NCI-H2171 (cell line): ENCODE data around the gene TAC4.
A peak's percentile ranks its signal among the peaks of the same experiment; 100 is the strongest.

Experiments used
- DNase-seq: peaks from one replicate; lab custom pipeline; 2025; lab: John Stamatoyannopoulos, UW

Gene TAC4

DNA sequence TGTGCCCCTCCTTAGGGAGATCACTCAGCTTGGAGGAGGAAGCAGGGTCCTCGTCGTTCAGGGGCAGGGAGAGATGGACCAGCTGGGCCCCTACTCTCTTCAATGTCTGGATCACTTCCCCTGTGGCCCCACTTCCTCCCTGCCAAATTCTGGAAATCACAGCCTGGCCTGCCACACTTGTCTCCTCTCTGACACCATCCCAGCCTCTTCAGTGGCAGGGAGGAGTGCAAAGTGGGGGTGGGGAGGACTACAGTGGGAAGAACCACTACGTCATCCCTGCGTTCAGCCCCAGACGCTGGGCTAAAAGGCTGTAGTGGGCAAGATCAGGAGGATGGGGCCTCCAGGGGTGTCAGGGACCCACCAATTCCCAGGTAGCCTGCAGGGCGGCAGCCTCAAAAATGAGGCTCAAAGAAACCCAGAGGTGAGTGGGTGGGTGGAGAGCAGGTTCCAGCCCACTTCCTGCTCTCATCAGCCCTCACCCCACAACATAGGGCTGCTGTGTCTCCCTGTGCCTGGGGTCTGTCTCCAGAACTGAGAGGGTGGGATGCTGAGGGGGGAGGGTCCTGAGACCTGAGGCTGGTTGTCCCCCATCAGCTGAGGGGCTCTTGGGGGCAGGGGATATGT lies 25.0 kb upstream of the TAC4 start:
- DNase-seq, result no peak

- DNase-seq, result no peak
Measured at GRCh38 chr17:49871211-49871610, 23.3 kb upstream of the TAC4 start.

DNA sequence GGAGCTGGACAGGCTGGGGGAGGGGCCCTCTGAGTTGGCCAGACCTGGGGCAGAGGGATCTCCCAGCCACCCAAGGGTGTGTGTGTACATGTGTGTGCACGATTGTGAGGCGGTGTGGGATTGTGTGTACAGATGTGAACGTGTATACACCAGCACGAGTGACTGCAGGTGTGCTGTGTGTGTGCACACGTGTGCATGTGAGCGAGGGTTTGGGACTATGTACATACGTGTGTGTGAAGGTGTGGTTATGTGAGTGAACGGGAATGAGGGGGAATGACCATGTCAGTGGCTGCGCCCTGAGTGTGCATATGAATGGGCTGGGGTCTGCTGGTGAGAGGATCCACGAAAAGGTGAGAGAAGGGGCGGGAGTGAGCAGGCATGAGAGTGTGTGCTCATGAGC lies 22.4 kb upstream of the TAC4 start:
- DNase-seq, result no peak

GRCh38 chr17:49869038-49869374 lies 21.1 kb upstream of the TAC4 start:
- DNase-seq, result no peak

- DNase-seq, result no peak
Measured at GRCh38 chr17:49866882-49867413, 19.1 kb upstream of the TAC4 start.

DNA sequence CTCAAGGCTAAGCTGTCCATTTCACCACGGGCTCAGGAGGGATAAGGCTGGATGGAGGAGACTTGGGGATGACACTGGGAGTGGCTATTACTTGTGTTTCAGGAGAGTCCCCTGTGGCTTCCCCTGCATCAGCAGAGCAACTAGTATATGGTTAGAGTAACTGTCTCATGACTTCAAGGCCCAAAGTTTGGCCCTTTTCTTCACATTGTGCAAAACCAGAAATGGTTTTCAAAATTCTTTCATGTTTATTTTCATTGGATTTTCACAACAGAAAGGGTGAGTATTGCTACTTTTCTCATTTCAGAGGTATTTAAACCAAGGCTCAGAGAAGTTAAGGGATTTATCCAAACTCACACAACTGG lies 18.1 kb upstream of the TAC4 start:
- no peak for DNase-seq

- DNase-seq, result no peak
Measured at GRCh38 chr17:49862781-49863331, 15.0 kb upstream of the TAC4 start.

DNA sequence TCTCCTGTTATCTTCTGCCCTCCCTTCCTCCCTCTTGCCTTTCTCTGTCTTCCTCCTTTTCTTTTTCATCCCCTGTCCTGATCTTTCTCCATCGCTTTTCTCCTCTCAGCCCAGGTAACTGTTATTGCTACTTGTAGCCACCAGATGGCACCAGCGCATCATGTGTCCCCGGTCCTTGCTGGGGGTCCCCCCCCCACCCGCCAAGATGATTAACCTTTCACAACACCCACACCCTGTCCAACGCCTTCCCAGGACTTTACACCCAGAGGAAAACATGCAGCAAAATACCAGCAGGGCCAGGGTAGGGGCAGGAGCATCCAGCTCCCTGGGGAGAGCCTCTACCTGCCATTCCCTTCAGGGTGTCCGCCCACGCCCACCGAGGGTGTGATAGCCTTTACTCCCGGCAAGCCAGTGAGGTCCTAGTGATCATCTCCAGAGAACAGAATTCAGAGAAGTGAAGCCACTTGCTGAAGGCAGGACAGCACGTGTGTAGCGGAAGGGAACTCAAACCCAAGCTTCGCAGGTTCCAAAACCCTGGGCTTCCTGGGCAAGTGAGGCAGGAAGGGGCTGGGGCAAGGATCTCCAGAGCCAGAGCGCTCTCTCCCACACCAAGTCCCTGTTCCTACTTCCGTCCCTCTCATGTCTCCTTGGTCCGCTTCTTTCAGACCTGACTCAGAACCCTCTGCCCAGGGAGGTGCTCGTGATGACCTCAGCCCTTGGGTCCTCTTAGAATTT lies 13.4 kb upstream of the TAC4 start:
- peak; percentile 24 for DNase-seq

DNA sequence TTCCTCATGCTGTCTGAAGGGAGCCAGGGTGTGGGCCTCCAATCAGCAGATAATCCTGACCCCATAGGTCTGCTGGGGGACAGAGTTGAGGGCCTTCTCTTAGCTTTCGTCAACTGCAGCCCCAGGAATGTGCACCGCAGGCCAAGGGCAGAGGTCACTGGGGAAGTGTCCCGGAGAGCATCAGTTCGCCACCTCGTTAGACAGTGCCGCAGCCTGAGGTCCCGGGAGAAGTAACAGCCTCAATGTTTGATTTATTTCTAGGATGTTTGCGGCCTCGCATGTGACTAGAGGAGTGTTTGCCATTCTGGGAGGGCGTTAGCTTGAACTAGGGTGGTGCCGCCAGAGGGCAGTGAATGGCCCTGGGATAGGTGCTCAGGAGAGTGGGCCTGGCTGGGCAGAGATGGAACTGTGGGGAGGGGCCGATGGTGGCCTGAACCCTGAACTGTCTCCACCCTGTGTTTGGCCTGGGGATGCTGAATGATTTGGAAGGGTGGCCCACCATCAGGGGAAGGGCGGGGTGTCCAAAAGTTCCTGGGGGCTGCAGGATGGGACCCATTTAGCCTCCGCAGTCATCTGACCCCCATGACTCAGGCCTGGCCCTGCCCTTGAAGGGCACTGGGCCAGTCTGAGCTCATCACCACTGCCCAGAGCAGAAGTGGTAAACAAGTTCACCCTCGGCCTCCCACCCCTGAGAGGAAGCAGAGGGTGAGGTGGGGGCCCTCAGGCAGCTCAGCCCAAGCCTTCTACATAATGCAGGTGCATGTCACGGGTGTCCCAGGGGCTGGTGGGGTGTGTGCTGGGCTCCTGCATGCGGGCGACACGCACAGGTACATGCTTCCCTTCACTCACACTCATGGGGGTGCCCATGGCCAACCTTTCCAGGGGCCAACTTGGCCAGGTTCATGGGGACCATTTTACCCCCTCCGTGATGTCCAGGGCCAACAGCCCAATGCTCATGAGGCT lies 12.4 kb upstream of the TAC4 start:
- DNase-seq, result no peak

- DNase-seq, result no peak
Measured at GRCh38 chr17:49858796-49859195, 10.9 kb upstream of the TAC4 start.

- no peak for DNase-seq
Measured at GRCh38 chr17:49854126-49854525, 6.3 kb upstream of the TAC4 start.

GRCh38 chr17:49853470-49854015 lies 5.7 kb upstream of the TAC4 start:
- DNase-seq, result no peak

DNA sequence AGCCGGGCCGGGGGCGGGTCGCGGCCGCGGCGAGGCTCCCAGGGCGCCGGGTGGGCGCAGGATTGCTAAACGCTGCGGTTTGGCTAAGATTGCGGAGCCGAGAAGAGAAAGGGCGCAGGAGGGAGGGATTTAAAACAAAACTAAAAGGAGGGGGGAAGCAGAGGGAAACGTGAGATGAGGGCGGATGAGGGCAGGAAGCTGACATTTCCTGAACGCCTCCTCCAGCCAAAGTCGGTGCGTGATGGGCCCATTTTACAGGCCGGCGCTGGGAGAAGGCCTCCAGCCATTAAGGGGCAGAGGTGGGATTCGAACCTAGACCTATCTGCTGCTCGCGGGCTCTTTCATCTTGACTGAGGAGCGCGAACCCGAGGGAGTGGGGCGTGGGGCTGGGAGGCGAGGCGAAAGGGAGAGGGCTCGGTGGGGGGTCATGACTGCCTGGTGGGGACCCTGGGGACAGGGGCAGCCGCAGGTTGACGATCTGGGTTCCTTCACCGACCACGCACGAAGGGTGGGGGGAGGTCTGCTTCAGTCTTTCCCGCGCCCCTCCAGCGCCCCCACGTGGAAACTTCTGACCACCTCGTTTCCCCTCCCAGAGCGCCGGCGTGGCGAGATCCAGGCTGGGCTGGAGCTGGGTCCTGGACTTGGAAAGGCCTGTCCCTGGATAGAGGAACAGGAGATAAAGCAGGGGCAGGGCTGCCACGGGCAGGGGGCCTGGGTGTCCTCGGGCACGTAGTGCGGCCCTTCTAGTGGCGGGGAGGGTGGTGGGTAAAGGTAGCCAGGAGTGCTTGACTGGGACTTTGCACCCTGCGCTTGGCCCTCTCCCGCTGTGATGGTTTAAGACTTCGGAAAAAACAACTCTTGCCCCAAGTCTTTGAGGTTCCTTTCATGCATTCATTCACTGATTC lies 3.8 kb upstream of the TAC4 start:
- peak; percentile 53 for DNase-seq

- DNase-seq, result no peak
Measured at GRCh38 chr17:49850772-49851386, 3.0 kb upstream of the TAC4 start.

DNA sequence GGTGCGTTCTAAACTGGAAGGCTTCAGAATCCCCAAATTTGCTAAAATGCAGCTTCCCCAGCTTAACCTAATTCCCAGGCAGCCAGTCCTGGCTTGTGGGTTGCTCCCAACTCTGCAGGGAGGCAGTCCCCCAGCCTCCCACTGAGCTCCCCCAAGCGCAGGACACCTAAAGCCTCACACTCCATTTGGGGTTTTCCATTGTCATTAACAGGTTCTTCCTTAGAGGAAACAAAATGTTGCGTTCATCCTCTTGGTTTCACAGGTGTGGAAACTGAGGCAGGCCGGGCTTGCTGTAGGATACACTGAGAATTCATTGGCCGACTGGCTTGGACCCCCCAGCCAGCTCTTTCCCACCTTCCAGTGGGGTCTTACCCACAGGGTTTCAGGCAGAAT lies 2.3 kb upstream of the TAC4 start:
- DNase-seq, result no peak

DNA sequence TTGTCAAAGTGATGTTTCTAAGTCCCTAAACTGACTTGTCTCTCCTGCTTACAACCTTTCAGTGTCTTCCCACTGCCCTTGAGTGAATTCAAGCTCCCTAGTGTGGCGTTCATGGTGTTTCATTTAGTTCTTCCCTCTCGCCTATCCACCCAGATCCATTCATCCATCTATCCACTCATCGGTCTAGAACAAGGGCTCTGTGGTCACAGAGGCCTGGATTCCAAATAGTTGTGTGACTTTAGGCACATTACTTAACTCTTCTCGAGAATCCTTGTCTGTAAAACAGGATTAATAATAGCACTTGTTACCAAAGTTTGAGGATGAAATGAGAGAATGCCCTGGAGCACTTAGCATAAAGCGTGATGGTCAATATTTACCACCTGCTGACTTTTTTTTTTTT lies 870 bp upstream of the TAC4 start:
- no peak for DNase-seq

- DNase-seq, result no peak
Measured at GRCh38 chr17:49846938-49847712, 744 bp downstream of the TAC4 start.

GRCh38 chr17:49845321-49845720 lies 2.5 kb downstream of the TAC4 start:
- DNase-seq, result no peak

DNA sequence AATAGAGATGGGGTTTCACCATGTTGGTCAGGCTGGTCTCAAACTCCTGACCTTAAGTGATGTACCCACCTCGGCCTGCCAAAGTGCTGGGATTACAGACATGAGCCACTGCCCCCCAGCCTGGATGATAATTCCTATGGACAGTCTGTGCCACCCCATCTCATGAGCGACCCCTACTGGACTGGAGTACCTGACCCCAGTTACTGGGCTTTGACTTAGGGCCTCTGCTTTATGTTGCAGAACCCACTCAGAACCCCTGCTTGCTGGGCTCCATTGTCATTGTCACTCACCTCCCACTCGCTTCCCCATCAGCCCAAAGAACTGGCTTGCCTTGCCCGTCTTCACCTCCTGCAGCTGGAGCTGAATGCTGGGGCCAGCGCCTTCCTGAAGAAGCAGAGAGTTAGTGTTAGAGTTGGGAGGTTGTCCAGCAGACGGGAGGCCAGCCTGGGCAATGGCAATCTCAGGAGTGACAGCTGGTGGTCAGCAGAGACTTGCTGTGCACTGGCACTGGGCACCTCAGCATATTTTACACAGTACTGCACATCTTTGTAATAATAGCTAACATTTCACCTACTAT lies 4.0 kb downstream of the TAC4 start:
- no peak for DNase-seq
